ENCODE measurements around the gene C2CD2L.
"Not testable (repeated sequence)": the region's sequence is repeated elsewhere in the genome, so short reads cannot be mapped to it uniquely, and the experiment has no call there.

Gene C2CD2L

DNA sequence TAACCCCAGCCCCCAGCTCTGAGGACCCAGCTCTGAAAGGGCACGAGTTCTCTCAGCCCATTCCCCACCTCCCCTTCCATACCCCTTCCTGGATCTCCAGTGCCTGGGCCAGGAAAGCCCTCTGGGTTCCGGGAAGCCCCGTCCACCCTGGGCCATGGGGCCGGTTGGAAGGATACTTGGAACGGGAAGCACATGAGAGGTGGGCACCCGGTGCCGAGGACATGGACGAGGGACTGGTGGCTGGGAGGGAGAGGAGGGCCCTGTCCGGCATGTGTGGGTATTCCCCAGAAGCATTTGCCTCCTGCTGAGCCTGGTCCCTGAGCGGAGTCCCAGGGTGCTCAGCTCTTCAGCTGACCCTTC is 9.1 kb downstream of the C2CD2L start:
- DNase-seq: no peak

DNA sequence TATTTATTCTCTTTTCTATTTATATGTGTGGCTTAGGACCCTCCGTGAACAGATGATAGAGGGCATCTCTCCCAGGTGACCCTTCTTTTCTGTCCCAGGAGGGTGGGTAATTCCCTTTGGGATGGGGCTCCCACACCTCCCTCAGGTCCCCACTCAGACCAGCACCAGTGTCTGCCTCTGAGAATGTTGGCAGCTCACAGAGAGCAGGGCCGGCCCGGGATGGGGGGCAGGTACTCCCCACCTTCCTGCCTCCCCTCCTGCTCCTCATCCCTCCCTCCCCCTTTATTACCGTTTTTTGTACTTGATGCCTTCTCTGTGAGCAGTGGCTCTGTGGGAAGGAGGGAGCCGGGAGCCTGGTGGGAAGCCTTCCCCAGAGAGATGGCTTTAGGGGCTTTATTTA is 9.5 kb downstream of the C2CD2L start:
- DNase-seq: no peak

DNA sequence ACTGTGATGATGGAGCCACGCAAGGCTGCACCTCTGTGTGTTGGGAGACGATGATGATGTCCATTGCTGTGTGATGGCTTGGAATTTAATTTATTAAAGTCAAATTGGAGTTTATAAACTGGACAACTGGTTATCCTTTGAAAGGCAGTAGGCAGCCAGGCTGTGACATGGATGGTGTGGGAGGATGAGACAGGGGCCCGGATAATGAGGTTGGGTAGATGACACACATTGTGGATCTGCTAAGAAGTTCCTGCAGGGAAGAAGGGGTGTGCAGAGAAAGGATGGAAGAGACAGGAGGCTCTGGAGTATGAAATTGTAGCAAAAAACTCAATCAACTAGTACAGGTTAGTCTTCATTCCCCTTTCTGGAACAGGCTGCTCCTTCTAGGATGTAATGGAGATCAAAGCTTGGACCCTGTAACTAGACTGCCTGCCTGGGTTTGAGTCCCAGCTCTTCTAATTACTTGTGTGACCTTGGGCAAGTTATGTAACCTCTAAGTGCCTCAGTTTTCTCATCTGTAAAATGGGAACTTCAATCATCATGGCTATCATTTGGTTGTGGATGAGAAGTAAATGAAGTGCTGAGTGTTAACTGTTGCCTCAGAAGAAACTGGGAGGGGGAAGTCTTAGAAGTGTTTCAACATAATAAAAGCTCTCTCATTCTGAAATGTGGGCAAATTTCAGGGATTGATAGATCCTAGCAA is 10.0 kb downstream of the C2CD2L start:
- no peak for DNase-seq

DNA sequence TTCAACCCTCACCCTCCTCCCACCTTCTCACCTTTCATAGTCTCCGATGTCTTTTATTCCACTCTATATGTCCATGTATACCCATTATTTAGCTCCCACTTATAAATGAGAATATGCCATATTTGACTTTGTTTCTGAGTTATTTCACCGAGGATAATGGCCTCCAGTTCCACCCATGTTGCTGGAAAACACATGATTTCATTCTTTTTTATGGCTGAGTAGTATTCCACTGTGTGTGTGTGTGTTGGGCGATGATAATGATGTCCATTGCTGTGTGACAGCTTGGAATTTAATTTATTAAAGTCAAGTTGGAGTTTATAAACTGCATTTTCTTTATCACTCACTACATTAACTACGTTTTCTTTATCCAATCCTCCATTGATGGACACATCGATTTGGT is 11.1 kb downstream of the C2CD2L start:
- DNase-seq: no peak

- no peak for DNase-seq
Observed at GRCh38 chr11:119118946-119119345, 11.8 kb downstream of the C2CD2L start.

- peak; percentile 80 for DNase-seq
Observed at GRCh38 chr11:119120639-119121007, 13.5 kb downstream of the C2CD2L start.

DNA sequence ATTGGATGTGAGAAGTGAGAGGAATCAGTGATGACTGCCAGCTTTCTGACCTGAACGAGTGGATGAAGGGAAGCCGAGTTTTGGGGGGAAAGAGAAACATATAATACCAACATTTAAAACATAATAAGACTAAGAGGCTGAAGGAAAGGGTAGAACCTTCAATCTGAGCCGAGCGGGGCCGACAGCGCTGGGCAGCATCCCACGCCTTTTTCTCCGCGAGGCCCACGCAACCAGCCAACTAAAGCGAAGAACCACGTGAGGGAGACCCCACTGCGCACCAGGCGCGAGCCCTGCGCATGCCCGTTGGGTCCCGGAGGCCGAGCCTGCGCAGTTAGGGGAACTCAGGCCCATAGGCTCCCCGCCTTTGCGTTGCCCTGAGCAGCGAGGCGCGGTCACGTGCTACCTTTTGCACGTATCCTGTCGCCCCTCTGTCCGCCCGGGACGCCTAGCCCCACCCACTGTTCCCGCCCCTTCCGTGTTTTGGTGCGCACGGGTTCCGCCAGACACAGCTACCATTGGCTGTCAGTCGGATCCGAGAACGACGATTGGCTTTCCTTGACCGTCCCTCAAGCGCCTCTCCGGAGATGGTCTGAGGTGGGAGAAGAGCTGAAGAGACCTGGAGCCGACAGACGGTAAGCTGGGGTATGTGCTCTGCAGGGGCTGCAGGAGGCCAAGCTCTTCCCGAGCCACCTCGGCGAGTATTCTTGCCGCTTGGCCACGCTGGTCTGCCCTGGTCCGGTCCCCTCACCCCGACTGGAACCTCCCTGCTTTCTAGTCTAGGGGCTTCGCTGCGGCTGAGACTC is 14.1 kb downstream of the C2CD2L start, which contains the start of gene HINFP:
Gene HINFP, plus strand, starts transcription at position 573 of the 803 bp plus-strand sequence. CDS start 5,365 bp downstream, outside the sequence.
- DNase-seq: peak; percentile 100

GRCh38 chr11:119121811-119122124 is 14.6 kb downstream of the C2CD2L start:
- no peak for DNase-seq

- no peak for DNase-seq
Observed at GRCh38 chr11:119125821-119126220, 18.7 kb downstream of the C2CD2L start.

DNA sequence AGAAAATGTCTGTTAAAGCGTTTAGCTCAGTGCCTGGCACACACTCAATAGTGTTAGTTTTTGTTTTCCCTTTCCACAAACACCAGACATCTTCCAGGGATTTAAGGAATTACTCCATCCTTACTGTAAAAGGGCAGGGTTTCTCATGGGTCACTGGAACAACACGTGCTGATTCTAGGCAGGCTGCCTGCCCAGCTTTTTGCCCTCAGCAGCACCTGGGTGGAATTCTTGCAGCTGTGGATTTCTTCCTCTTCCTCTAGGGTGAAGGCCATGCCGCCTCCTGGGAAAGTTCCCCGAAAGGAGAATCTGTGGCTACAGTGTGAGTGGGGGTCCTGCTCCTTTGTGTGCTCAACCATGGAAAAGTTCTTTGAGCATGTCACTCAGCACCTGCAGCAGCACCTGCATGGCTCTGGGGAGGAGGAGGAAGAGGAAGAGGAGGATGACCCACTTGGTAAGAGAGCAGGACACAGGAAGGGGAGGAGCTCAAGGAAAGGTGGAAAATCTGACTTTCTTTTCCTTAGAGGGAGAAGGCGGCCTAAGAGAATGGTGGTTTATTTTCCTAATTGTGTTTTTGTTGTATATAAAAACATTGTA is 19.6 kb downstream of the C2CD2L start:
- no peak for DNase-seq

DNA sequence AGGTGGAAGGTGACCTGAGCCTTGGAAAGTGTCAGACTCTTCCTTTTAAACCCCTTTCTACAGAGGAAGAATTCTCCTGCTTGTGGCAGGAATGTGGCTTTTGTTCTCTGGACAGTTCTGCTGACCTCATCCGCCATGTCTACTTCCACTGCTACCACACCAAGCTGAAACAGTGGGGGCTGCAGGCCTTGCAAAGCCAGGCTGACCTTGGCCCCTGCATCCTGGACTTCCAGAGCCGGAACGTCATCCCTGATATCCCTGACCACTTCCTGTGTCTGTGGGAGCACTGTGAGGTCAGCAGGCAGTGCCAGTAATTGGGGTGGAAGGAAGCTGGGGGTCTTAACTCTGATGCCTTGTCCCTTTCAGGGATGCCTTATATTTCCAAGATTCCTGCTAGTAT is 23.5 kb downstream of the C2CD2L start:
- DNase-seq: no peak

- DNase-seq: no peak
Observed at GRCh38 chr11:119134389-119134978, 27.3 kb downstream of the C2CD2L start.

GRCh38 chr11:119139276-119139675 is 32.1 kb downstream of the C2CD2L start:
- DNase-seq: not testable (repeated sequence)

DNA sequence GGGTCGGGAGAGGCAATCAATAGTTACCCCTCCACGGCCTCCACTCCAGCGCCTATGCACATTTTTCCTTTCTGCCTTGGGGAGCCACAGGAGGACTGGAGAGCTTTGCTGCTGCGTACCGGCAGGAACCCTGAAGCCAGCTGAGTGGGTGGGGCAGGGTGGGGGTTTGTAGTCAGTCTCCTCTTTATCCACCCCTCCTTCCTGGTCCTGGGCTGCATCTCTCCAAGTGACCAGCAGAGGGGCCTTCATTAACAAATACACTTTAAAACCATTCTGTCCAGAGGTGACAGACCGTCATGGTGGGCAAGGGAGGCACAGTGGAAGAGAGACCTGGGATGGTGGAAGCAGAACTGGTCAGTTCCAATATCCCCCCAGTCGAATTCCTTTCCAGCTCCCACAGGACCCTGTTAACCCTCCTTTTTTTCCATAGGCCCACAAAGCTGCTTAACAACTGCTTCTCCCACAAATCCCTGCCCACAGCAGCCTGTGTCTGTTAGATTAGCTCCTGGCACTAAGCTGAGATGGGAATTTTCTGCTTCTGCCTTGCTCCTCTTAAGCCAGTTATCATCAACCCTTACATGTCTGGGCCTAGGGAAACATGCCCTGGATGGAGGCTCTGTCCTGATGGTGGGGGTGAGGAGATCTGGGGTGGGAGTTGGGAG is 37.8 kb downstream of the C2CD2L start:
- no peak for DNase-seq

DNA sequence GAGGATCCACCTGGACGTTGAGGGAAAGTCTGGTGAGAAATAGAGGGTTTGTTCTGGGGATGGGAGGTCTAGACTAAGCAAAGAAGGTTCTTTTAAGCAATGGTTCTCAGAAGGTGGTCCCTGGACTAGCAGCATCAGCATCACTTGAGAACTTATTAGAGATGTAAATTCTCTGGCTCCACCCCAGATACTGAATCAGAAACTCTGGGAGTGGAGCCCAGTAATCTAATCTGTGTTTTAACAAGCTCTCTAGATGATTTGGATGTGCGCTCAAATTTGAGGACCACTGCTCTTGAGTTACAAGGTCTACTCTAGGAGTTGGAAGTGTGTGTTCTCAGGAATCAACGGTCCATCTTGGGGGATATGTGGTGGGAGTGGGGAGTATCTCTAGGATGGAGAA is 38.4 kb downstream of the C2CD2L start:
- DNase-seq: no peak

DNA sequence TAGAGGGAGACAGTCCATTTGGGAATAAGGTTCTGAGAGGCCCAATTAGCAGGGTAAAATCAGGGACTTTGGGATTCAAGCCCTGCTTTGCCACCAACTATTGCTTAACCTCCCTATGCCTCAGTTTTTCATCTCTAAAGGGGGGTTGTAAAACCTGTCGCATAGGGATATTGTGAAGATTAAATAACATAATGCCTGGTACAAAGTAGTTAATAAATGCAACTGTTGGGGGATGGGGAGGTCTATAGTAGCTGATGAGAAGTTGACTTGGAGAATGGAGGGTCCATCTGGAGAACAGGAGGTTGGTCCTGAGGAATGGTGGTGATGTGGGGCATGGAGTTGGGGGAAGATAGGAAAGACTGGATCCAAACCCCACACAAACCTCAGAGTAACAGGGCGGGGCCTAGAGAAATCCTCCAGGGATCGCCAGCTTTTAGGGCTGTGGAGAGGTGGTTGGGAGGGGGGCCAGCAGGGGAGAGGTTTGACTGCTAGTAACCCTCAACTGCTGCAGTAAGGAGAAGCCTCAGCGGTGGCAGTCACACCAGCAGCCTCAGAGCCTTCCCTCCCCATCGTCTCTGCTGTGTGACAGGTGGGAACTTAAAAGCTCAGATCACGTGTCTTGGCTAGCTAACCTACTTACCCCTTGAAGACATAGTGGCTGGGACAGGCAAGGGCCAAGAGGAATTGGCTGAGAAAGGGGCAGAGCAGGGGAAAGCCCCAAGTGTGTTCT is 40.6 kb downstream of the C2CD2L start:
- peak; percentile 58 for DNase-seq

GRCh38 chr11:119148720-119149017 is 41.5 kb downstream of the C2CD2L start:
- DNase-seq: no peak

DNA sequence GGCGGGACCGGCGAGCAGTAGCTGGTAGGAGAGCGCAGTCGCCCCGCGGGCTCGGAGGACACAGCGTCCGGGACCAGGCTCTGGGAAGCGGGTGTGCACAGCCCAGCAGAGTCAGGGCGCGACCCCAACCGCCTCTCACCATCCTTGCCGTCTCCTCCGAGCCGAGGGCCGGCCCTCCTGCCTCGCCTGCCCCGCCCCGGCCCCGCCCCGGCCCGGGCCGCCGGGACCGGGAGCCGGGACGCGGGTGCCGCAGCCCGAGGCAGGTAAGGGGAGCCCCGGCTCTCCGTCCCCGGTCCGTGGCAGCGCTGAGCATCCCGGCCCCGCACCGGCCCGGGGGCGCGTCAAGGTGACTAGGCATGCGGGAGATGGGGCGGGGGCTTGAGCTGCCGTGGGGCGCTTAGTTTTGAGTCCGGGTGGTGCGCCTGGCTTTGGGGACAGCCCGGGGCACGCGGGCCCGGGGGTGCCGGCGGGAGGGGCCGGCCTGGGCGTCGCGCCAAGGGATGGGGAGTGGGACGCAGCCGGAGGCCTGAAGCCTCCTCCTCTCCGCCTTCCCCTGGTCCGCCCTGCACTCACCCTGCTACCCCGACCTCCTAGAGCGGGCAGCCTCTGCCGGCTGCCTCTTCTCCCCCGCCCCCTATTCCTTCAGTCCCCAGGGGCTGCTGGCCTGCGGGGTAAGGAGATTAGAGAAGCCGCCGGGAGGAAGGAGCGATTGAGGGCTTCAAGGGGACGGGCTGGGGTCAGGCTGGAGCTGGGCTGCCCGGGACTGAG is 42.1 kb downstream of the C2CD2L start, which contains the start of gene ABCG4:
Gene ABCG4, plus strand, starts transcription at position 35 of the 768 bp plus-strand sequence. CDS start 914 bp downstream, outside the sequence.
- no peak for DNase-seq

- no peak for DNase-seq
Observed at GRCh38 chr11:119149786-119150275, 42.7 kb downstream of the C2CD2L start.

- no peak for DNase-seq
Observed at GRCh38 chr11:119152043-119152442, 44.9 kb downstream of the C2CD2L start.

DNA sequence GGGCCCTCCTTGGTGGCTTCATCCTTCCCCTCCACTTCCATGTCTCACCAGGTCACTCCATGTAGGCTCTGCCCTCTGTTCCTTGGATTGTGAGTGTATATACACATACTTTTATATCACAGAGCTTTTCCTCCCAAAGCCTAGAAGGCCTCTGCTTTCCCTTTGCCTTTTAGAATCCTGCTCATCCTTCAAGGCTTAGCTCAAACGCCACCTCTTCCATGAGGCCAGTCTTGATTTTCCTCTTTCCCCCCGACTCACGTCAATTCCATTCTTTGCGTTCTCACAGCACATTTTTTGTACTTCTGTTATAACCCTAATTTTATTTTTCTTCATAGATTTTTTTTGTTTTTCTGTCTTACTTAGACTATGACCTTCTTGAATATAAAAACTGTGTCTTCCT is 45.5 kb downstream of the C2CD2L start:
- no peak for DNase-seq
